ENCODE results near the gene ZNF292.
"Not testable (repeated sequence)": the region's sequence is repeated elsewhere in the genome, so short reads cannot be mapped to it uniquely, and the experiment has no call there.

ZNF292 gene

DNA sequence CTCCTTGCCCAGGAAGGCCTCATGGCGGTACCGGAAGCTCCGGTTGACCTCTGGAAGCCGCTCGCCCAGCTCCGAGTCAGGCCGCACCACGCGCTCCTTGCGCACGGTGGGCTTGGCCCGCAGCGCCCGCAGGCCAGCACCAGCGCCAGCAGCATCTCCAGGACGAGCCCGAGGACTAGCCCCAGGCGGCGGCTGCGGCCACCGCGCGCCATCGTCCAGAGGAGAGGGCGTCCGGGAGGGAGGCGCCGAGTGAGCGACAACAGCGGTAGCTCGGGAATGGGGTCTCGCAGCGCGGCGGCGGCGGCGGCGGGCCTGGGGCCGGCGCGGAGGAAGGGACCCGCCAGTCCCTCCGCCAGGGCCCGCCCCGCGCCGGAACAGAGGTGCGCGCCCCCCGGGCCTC is 32.9 kb upstream of the ZNF292 start:
- TF ChIP-seq, protein P1, sequence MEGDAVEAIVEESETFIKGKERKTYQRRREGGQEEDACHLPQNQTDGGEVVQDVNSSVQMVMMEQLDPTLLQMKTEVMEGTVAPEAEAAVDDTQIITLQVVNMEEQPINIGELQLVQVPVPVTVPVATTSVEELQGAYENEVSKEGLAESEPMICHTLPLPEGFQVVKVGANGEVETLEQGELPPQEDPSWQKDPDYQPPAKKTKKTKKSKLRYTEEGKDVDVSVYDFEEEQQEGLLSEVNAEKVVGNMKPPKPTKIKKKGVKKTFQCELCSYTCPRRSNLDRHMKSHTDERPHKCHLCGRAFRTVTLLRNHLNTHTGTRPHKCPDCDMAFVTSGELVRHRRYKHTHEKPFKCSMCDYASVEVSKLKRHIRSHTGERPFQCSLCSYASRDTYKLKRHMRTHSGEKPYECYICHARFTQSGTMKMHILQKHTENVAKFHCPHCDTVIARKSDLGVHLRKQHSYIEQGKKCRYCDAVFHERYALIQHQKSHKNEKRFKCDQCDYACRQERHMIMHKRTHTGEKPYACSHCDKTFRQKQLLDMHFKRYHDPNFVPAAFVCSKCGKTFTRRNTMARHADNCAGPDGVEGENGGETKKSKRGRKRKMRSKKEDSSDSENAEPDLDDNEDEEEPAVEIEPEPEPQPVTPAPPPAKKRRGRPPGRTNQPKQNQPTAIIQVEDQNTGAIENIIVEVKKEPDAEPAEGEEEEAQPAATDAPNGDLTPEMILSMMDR (conservative IDR thresholded peaks at IDR 0.05; ENCODE audit: low read length) = no peak
- DNase-seq (ENCODE audit: low read depth) = no peak
- no peak overlapping the region for H3K4me3 ChIP-seq (ENCODE audit: low read length)

DNA sequence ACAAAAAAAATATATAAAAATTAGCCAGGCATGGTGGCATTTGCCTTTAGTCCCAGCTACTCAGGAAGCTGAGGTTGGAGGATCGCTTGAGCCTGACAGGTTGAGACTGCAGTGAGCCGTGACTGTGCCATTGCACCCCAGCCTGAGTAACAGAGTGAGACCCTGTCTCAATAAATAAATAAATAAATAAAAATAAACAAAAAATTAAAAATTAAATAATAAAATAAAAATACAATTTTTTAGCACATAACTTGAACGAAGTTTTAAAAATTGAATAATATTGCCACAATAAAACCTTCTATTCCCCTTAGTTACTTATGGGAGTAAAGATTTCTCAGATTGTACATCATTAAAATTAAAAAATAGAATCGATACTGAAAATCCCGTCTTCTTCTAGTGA is 31.3 kb upstream of the ZNF292 start:
- no peak overlapping the region for H3K4me3 ChIP-seq (ENCODE audit: low read length)
- TF ChIP-seq, protein P1 (conservative IDR thresholded peaks at IDR 0.05; ENCODE audit: low read length) = no peak
- DNase-seq (ENCODE audit: low read depth) = no peak

GRCh38 chr6:87126501-87126900 is 28.9 kb upstream of the ZNF292 start:
- no peak overlapping the region for H3K4me3 ChIP-seq (ENCODE audit: low read length)
- TF ChIP-seq, protein P1 (conservative IDR thresholded peaks at IDR 0.05; ENCODE audit: low read length) = no peak
- DNase-seq (ENCODE audit: low read depth) = no peak

DNA sequence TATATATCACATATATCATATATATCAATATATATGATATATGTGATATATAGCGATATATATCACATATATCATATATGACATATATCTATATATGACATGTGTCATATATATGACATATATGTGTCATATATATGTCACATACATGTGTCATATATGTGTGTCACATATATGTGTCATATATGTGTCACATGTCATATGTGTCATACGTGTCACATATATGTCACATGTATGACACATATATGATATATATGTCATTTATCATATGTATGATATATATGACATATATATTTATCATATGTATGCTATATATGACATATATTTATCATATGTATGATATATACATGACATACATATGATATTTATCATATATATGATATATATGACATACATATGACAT is 27.6 kb upstream of the ZNF292 start:
- H3K4me3 ChIP-seq (ENCODE audit: low read length) = no peak overlapping the region
- TF ChIP-seq, protein P1 (conservative IDR thresholded peaks at IDR 0.05; ENCODE audit: low read length) = no peak
- DNase-seq (ENCODE audit: low read depth) = no peak

- TF ChIP-seq, protein P1 (conservative IDR thresholded peaks at IDR 0.05; ENCODE audit: low read length) = no peak
- H3K4me3 ChIP-seq (ENCODE audit: low read length) = no peak overlapping the region
- no peak for DNase-seq (ENCODE audit: low read depth)
Observed at GRCh38 chr6:87136963-87137362, 18.4 kb upstream of the ZNF292 start.

DNA sequence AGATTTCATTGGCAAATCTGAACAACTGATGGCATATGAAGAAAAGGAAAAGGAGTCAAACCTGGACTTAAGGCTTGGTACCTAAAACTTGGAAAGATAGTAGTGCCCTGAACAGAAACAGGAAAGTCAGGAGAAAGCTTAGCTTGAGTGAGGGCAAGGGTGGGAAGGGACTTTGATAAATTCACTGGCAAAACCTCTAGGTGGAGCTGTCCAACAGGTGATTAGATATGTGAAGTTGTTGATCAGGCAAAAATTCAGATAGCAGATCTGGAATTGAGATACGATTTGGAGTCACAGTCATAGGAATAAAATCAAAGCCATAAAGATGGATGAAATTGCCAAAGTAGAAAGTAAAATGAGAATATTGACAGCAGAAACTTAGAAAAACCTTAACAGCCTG is 16.1 kb upstream of the ZNF292 start:
- no peak overlapping the region for H3K4me3 ChIP-seq (ENCODE audit: low read length)
- DNase-seq (ENCODE audit: low read depth) = peak; percentile 63
- TF ChIP-seq, protein P1 (conservative IDR thresholded peaks at IDR 0.05; ENCODE audit: low read length) = peak; percentile 87

- not testable (repeated sequence) for H3K4me3 ChIP-seq (ENCODE audit: low read length); DNase-seq (ENCODE audit: low read depth)
Observed at GRCh38 chr6:87139927-87140326, 15.4 kb upstream of the ZNF292 start.

- no peak overlapping the region for H3K4me3 ChIP-seq (ENCODE audit: low read length)
- TF ChIP-seq, protein P1 (conservative IDR thresholded peaks at IDR 0.05; ENCODE audit: low read length) = no peak
- no peak for DNase-seq (ENCODE audit: low read depth)
Observed at GRCh38 chr6:87146363-87146762, 9.0 kb upstream of the ZNF292 start.

Measured in AG10803 (cell line).